ENCODE data around the gene RFNG. TPM values are rescaled to one million over a fixed set of nuclear protein-coding genes. Genes with fewer than 3 reads are reported as not detected.

RFNG gene
- total RNA-seq, 6 donors from 2014 or later: 25.0 to 101 (median 37.5) TPM

DNA sequence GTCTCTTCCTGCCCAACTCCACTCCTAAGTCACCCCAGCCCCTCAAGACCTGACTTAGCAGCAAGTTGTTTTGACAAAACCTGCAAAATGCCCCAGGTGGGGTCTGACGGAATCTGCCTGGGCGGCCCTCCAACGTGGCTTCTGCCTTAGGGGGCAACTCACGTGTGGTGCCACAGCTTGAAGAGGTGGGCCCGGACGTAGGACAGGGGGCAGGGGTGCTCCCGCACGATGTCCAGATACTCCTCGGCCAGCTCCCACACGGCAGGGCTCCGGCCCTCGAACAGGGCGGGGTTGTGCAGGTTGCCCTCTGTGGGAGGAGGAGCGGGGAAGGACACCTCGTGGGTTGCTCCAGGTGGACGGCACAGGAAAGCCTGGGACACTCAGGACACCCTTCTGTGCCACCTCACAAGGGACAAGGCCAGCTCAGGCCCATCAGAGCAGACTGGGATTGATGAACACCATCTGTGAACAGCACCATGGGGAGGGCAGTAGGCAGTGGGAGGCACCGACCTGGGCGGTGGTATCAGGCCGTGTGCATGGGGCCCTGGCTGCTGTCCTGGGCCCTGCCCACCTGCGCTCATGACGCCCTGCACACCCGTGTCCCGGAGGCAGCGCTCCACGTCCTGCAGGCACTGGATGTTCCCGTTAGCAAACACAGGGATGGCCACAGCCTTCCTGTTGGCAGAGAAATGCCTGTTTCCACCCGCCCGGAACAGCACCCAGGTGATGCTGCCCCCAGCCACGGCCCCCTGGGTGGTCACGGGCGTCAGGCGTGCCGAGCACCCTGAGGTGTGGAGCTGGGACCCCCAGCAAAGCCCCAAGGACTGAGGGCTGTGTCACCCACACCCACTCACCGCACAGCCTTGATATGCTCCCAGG lies 9.7 kb upstream of the RFNG start:
- WGBS, 2 donors: 94% methylated on average over 32 of the region's 34 CpGs; no CpG with 5 or more reads in 1 of the 2 donors

DNA sequence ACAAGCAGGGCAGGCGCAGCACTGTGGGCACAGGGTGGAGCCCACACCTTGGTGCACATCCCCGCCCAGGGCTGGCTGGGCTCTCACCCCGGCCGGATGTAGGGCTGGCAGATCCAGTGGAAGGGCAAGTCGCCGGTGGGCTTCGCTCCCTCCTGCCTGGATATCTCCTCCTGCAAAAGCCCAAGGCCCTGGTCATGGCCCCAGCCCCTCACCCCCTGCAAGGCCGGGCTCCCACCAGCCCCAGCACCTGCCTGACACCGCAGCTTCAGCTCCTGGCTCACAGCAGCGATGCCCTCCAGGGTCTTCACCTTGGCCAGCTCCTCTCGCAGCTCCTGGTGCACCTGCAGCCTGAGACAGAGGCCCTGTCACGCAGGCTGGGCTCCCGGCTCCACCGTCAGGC lies 9.0 kb upstream of the RFNG start:
- H3K4me1 ChIP-seq: peaks cover 14 to 24% (median 15%) of the 10 kb centered on the region in 4 donors
- DNase-seq (peak in 1 of 2 donors; percentile 66), ATAC-seq (ENCODE audit: low FRiP score in 2 of 2) (no peak)
- H3K27me3 ChIP-seq: no peaks in the 10 kb centered on the region
- H3K4me3 ChIP-seq: no peak overlapping the region
- no peak overlapping the region for H3K27ac ChIP-seq
- WGBS, 2 donors: 95 to 100% methylated on average over 1 to 14 of the region's 14 CpGs
- peaks cover 15 to 87% (median 73%) of the 10 kb centered on the region in 4 donors for H3K36me3 ChIP-seq
- H3K9me3 ChIP-seq: no peaks in the 10 kb centered on the region
- TF ChIP-seq, protein P1, sequence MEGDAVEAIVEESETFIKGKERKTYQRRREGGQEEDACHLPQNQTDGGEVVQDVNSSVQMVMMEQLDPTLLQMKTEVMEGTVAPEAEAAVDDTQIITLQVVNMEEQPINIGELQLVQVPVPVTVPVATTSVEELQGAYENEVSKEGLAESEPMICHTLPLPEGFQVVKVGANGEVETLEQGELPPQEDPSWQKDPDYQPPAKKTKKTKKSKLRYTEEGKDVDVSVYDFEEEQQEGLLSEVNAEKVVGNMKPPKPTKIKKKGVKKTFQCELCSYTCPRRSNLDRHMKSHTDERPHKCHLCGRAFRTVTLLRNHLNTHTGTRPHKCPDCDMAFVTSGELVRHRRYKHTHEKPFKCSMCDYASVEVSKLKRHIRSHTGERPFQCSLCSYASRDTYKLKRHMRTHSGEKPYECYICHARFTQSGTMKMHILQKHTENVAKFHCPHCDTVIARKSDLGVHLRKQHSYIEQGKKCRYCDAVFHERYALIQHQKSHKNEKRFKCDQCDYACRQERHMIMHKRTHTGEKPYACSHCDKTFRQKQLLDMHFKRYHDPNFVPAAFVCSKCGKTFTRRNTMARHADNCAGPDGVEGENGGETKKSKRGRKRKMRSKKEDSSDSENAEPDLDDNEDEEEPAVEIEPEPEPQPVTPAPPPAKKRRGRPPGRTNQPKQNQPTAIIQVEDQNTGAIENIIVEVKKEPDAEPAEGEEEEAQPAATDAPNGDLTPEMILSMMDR (IDR thresholded peaks at IDR 0.05): no peak
- TF ChIP-seq POLR2AphosphoS5 (IDR thresholded peaks at IDR 0.05) (no peak), EP300 (IDR thresholded peaks at IDR 0.05) (no peak)

More for the DNA sequence above, 9.7 kb upstream of the RFNG start:
- no peaks in the 10 kb centered on the region for H3K27me3 ChIP-seq
- TF ChIP-seq, protein P1 (IDR thresholded peaks at IDR 0.05): no peak
- no peak for TF ChIP-seq EP300 (IDR thresholded peaks at IDR 0.05)
- H3K9me3 ChIP-seq: no peaks in the 10 kb centered on the region
- H3K36me3 ChIP-seq: peaks cover 12 to 80% (median 67%) of the 10 kb centered on the region in 4 donors
- ATAC-seq (ENCODE audit: low FRiP score in 2 of 2): no peak
- no peak overlapping the region for H3K4me3 ChIP-seq
- H3K4me1 ChIP-seq: peaks cover 19 to 30% (median 20%) of the 10 kb centered on the region in 4 donors
- H3K27ac ChIP-seq: no peak overlapping the region
- peak in 1 of 2 donors; percentile 74 for DNase-seq

DNA sequence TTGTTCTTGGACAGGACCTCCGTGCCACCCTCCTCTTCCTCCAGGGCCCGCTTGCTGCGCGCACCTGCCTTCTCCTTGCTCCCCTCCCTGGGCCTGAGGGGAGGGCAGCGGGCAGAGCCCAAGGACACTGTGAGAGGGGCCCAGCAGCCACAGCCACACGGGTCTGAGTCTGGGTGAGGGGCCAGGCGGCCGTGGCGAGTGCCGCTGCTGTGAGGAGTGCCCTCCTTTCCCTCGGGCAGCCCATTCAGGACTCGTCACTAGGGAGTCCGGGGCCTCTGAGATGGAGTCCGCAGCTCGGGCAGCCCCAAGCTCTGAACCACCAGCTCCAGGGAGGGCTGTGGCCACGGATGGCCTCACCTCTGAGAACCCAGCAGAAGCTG lies 8.4 kb upstream of the RFNG start:
- Histone ChIP-seq H3K27ac (no peak overlapping the region), H3K9me3 (no peaks in the 10 kb centered on the region), H3K4me1 (peaks cover 13 to 22% (median 13%) of the 10 kb centered on the region in 4 donors), H3K36me3 (peaks cover 16 to 93% (median 79%) of the 10 kb centered on the region in 4 donors), H3K4me3 (no peak overlapping the region), H3K27me3 (no peaks in the 10 kb centered on the region)
- WGBS, 2 donors: 84 to 90% methylated on average over 7 to 16 of the region's 16 CpGs
- ATAC-seq (ENCODE audit: low FRiP score in 2 of 2) (no peak), DNase-seq (peak in 1 of 2 donors; percentile 78)
- no peak for TF ChIP-seq POLR2AphosphoS5 (IDR thresholded peaks at IDR 0.05)
- no peak for TF ChIP-seq EP300 (IDR thresholded peaks at IDR 0.05)
- no peak for TF ChIP-seq POLR2A (IDR thresholded peaks at IDR 0.05)
- TF ChIP-seq, protein P1 (IDR thresholded peaks at IDR 0.05): no peak

DNA sequence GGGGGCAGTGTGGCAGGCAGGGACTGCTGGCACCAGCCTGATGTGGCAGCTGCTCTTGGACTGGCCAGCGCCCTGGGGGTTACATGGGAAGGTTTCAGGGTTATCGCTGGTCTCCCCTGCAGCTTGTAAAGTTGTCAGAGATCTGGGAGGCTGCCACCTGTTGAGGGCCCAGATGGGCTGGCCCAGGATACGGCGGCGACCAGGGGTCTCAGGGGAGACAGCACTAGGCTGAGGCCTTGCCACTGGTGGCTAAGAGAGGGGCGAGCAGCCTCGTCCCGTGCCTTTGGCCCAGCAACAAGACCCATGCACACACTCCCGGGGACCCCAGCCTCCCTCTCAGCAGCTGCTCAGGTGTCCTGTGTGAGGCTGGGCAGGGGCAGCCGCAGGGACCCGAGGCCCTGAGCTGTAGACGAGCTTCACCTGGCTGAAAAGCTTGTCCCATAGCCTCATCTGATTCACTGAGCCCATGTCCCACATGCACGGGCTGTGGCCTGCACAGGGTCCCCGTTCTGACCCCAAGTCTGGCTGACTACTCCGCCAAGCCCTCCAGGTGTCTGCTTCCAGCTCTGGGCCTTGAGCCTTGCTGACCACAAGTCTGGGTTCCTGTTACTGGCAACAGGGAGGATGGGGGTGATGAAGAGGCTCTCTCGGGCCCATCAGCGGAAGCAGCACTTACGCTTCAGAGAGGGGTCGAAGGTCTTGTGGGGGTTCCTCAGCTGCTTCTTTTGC lies 7.8 kb upstream of the RFNG start:
- ATAC-seq (ENCODE audit: low FRiP score in 2 of 2): no peak
- peaks cover 18 to 98% (median 85%) of the 10 kb centered on the region in 4 donors for H3K36me3 ChIP-seq
- WGBS, 2 donors: 85 to 88% methylated on average over 12 to 19 of the region's 19 CpGs

DNA sequence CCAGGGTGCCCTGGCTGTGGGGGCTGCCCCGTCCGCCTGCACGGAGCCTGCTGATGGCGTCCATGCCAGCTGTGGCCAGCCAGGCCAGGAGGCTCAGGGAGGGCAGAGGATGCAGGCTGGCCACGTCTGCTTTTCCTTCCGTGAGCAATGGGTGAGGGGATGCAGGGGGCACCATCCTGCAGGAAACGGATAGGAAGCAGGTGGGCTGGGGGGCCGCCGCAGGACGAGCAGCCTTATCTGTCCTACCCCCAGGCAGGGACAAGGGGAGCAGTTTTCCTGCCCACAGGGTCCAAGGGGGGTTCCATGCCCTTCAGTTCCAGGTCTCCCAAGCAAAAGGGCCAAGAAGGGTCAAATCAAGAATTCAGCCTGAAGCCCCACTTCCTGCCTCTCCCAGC lies 7.2 kb upstream of the RFNG start:
- H3K4me3 ChIP-seq: no peak overlapping the region
- no peak overlapping the region for H3K27ac ChIP-seq
- H3K27me3 ChIP-seq: no peaks in the 10 kb centered on the region
- ATAC-seq (ENCODE audit: low FRiP score in 2 of 2): no peak
- H3K36me3 ChIP-seq: peaks cover 18 to 98% (median 91%) of the 10 kb centered on the region in 4 donors
- H3K9me3 ChIP-seq: no peaks in the 10 kb centered on the region
- TF ChIP-seq, protein P1 (IDR thresholded peaks at IDR 0.05): no peak
- TF ChIP-seq POLR2A (IDR thresholded peaks at IDR 0.05) (no peak), EP300 (IDR thresholded peaks at IDR 0.05) (no peak), POLR2AphosphoS5 (IDR thresholded peaks at IDR 0.05) (no peak)
- no peak for DNase-seq
- WGBS, 2 donors: 77 to 85% methylated on average over 9 to 10 of the region's 10 CpGs
- H3K4me1 ChIP-seq: peaks cover 2 to 12% (median 2%) of the 10 kb centered on the region in 4 donors

More for the DNA sequence above, 7.8 kb upstream of the RFNG start:
- no peak overlapping the region for H3K27ac ChIP-seq
- H3K4me3 ChIP-seq: no peak overlapping the region
- no peaks in the 10 kb centered on the region for H3K9me3 ChIP-seq
- TF ChIP-seq POLR2A (IDR thresholded peaks at IDR 0.05) (no peak), POLR2AphosphoS5 (IDR thresholded peaks at IDR 0.05) (no peak), EP300 (IDR thresholded peaks at IDR 0.05) (no peak)
- peaks cover 7 to 18% (median 8%) of the 10 kb centered on the region in 4 donors for H3K4me1 ChIP-seq
- no peaks in the 10 kb centered on the region for H3K27me3 ChIP-seq
- peak in 1 of 2 donors; percentile 76 for DNase-seq
